GM18867 (cell line): Measurements from ENCODE around the gene TRAF3.

ENCODE experiments used
- ATAC-seq: cut with Tn5 transposase; IDR thresholded peaks from one replicate; pipeline ENCODE4 v1.9.1; 2021; ENCODE audit warnings: mild to moderate bottlenecking, moderate library complexity; ENCODE audit not compliant: unreplicated experiment

Gene TRAF3

DNA sequence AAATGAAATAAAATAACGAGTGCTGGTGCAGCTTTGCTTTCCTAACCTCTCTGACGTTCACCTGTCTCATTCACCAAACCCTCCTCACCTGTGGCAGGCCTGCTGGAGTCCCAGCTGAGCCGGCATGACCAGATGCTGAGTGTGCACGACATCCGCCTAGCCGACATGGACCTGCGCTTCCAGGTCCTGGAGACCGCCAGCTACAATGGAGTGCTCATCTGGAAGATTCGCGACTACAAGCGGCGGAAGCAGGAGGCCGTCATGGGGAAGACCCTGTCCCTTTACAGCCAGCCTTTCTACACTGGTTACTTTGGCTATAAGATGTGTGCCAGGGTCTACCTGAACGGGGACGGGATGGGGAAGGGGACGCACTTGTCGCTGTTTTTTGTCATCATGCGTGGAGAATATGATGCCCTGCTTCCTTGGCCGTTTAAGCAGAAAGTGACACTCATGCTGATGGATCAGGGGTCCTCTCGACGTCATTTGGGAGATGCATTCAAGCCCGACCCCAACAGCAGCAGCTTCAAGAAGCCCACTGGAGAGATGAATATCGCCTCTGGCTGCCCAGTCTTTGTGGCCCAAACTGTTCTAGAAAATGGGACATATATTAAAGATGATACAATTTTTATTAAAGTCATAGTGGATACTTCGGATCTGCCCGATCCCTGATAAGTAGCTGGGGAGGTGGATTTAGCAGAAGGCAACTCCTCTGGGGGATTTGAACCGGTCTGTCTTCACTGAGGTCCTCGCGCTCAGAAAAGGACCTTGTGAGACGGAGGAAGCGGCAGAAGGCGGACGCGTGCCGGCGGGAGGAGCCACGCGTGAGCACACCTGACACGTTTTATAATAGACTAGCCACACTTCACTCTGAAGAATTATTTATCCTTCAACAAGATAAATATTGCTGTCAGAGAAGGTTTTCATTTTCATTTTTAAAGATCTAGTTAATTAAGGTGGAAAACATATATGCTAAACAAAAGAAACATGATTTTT is 128.2 kb downstream of the TRAF3 start:
- no peak for ATAC-seq

DNA sequence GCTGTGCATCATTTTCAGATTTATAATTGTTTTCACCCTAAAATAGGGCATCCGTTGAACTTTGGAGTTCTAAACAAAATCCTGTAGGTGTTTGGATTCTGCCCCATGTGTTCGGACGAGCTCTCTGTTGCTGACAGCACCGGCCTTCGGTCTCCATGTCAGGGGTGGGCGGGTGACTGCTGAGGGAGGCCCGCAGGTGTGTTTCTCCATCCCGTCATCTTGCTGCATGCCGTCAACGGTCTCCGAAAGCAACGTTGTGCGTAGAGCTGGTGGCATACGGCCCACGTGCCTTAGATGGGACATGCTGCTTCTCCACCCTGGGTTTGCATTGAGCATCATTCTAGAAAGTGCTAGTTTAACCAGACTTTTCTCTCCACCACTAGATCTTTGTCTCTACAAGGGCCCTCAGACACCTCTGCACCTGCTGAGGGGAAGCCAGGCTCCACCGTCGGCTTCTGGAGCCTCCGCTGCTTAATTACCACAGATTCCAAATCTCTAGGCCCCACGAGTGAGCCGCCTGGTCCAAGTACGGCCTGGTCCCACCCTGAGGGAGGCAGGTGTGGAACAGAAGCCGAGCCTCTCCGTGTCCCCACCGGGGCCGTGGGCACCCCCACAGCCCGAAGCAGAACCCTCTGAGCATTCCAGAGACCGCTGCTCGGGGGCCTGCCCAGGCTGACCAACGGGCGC is 129.5 kb downstream of the TRAF3 start:
- no peak for ATAC-seq

DNA sequence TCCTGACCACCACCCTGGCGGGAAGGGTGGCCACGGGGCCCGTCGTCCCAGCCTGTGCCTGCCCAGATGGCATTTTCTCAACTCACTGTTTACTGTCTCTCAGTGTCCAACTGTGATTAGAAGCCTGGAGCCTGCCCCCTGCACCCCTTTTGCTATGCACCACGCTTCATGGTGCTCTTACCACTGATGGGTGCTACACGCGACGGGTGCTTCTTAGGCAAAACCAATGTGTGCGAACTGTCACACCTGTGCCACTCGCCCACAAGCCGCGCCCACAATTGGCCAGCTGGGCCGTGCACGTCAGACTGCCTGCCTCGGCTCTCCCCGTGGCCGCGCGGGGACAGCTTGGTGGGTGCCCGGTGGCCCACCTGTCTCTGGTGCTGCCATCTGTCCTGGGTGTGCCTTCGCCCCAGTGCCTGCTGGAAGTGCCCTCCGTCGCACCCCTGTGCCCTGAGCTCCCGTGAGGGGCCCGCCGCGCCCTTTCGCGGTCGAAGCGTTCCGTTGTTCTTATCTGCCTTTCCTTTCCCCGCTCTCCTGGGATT is 130.1 kb downstream of the TRAF3 start:
- ATAC-seq = no peak

- ATAC-seq = no peak
Observed at GRCh38 chr14:102907980-102908730, 130.9 kb downstream of the TRAF3 start.

- ATAC-seq = no peak
Observed at GRCh38 chr14:102908766-102909455, 131.7 kb downstream of the TRAF3 start.

GRCh38 chr14:102909462-102909861 is 132.2 kb downstream of the TRAF3 start:
- ATAC-seq = no peak

GRCh38 chr14:102909911-102910310 is 132.7 kb downstream of the TRAF3 start:
- ATAC-seq = no peak

DNA sequence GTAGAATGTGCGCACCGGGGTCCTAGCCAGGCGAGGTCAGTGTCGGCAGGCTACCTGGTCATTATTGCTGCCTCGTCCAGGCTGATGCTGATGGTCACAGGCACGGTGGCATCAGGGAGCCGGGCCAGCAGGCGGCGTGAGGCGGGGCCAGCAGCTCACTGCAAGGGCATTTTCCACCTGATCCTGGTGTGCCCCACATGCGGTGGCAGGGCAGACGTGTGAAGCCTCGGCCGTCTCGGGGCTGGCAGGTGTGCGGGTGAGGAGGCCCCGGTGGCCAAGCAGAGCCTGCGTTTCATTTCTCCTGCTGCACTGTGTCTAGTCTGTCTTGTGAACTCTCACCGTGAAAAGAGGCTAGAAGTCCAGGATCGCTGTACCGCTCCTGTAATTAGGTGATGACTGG is 133.2 kb downstream of the TRAF3 start:
- ATAC-seq = no peak

GRCh38 chr14:102911541-102911951 is 134.3 kb downstream of the TRAF3 start:
- ATAC-seq = no peak

DNA sequence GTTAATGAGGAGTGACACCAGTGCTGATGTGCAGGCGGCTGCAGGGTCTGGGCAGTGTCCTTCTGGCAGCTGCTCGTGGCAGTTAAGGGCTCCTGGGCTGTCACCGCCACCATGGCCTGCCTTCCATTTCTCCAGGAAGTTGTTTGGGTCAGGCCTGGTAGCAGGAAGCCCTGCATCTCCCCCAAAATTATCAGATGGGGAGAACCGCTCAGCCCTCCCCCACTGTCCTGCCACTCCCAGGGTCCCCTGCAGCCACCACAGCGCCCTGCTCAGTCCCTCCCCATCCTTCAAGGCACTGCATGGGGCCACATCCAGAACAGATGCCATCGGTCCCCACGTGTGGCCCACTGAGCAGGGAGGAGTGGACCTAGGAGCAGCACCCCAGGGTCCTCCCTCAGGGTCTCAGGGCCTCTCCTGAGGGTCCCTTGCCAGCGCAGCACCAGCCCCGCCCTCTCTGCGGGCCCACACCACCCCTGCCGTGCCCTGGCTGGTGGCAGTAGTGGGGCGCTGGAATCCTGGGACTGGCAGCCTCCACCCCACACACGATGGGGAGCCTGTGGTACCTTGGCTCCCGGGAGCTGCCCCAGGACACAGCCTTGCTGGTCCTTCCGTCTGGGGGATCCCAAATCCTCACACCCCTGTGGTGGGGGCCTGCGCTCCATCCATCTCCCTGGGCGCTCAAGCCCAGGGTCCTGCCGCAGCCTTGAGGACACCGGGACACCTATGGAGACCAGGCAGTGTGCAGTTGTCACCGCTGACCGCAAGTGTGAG is 134.9 kb downstream of the TRAF3 start:
- ATAC-seq = no peak

DNA sequence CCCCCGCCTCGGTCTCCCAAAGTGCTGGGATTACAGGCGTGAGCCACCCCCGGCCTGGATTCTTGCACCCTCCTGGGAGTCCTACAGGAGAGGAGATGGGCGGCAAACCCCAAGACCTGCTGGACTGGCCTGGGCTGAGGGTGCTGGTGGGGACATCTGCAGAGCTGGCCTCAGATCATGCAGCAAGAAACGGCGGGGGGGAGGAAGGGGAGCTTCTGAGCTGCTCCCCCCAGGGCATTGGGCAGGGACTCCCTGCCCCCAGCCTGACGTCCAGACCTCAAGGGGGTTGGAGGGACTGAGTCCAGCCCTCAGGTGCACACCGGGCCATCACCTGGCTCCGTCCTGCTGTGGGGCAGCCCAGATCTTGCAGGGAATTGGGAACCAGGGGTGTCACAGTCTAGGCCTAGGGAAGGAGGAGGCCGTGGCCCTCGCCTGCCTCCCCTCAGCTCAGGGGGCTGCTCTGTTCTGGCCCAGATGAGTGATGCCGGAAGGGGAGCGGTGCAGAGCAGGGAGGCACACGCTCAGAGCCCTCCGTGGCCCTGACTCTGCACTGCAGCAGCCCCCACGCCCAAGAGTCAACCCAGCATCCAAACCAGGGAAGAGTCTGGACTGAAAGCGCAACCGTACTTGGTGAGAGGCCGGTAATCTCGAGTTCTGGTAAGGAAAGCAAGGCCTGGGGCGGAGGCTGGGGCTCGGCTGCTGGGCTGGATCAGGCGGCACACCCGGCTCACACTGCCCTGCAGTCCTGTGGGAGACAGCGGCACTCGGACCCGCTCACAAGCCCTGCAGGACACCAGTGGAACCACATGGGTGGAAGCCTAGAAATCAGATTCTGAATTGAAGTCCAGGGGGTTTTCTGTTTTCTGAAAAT is 136.3 kb downstream of the TRAF3 start:
- ATAC-seq = no peak

GRCh38 chr14:102914474-102915291 is 137.4 kb downstream of the TRAF3 start:
- ATAC-seq = no peak

GRCh38 chr14:102915292-102916110 is 138.3 kb downstream of the TRAF3 start:
- ATAC-seq = no peak

DNA sequence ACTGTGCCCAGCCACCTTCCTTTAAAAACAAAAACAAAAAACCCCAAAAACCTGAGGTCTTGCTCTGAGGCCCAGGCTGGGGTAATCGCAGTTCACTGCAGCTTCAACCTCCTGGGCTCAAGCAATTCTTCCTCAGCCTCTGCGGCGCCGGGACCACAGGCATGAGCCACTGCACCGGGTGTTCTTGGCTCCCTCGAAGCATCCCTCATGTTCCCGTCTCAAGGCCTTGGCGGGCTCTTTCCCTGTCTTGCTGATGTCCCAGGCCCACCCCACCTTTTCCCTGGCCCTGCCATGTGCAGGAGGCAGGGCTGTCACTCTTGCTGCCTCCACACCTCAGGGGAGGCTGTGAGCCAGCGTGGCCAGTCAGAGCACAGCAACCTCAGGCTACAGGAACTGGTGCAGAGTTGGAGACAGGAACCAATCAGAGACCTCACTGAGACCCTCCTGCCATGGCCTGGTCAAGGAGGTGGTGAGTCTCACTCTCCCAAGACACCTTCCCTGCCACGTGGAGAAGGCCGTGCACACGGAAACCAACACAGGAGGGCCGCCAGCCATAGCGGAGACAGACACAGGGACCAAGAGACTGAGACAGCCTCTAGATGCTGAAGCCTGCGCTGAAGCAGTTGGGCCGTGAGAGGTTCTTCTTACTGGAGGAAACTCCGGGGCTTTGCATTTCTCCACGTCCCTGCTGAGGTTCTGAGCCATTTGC is 139.3 kb downstream of the TRAF3 start:
- no peak for ATAC-seq

- ATAC-seq = no peak
Observed at GRCh38 chr14:102917056-102917385, 139.8 kb downstream of the TRAF3 start.

GRCh38 chr14:102917469-102918211 is 140.4 kb downstream of the TRAF3 start:
- ATAC-seq = no peak
